H9 (cell line): ENCODE measurements around the gene GLDC. TPM values are rescaled to one million over a fixed set of nuclear protein-coding genes. Genes with fewer than 3 reads are reported as not detected.

Experiments used
- DNase-seq: peaks from one replicate; pipeline ENCODE4 v3.0.0-alpha.2; 2017
- H2AFZ ChIP-seq: one replicate; pipeline ENCODE4 v1.6.1; 2013; ENCODE audit warnings: mild to moderate bottlenecking, low read length, control low read depth, moderate library complexity
- H2AK5ac ChIP-seq: 2 replicates; pipeline ENCODE4 v1.6.1; 2013; ENCODE audit warnings: low read length, control low read depth, mixed read lengths; ENCODE audit not compliant: insufficient read length
- H2BK120ac ChIP-seq: one replicate; pipeline ENCODE4 v1.6.1; 2013; ENCODE audit warnings: low read depth, mild to moderate bottlenecking, low read length, control low read depth, inconsistent platforms; ENCODE audit not compliant: poor library complexity, severe bottlenecking
- H2BK12ac ChIP-seq: 2 replicates; pipeline ENCODE4 v1.6.1; 2013; ENCODE audit warnings: low read length, control low read depth, mixed read lengths, low read depth; ENCODE audit not compliant: insufficient read length
- H2BK15ac ChIP-seq: 2 replicates; pipeline ENCODE4 v1.6.1; 2013; ENCODE audit warnings: low read depth, low read length, control low read depth
- H2BK20ac ChIP-seq: one replicate; pipeline ENCODE4 v1.6.1; 2013; ENCODE audit warnings: low read depth, mild to moderate bottlenecking, low read length, control low read depth, inconsistent platforms; ENCODE audit not compliant: poor library complexity, severe bottlenecking
- H2BK5ac ChIP-seq: 2 replicates; pipeline ENCODE4 v1.6.1; 2013; ENCODE audit warnings: low read length, control low read depth, mixed read lengths; ENCODE audit not compliant: insufficient read length
- H3K14ac ChIP-seq: 2 replicates; pipeline ENCODE4 v1.6.1; 2013; ENCODE audit warnings: low read length, control low read depth; ENCODE audit not compliant: insufficient read depth
- H3K18ac ChIP-seq: 2 replicates; pipeline ENCODE4 v1.6.1; 2013; ENCODE audit warnings: low read depth, mild to moderate bottlenecking, mixed read lengths, low read length, control low read depth; ENCODE audit not compliant: insufficient read length
- H3K23ac ChIP-seq: 2 replicates; pipeline ENCODE4 v1.6.1; 2013; ENCODE audit warnings: low read length, control low read depth, mixed read lengths, low read depth; ENCODE audit not compliant: insufficient read length
- H3K23me2 ChIP-seq: 2 replicates; pipeline ENCODE4 v1.6.1; 2013; ENCODE audit warnings: low read depth, mild to moderate bottlenecking, mixed read lengths, low read length, control low read depth; ENCODE audit not compliant: insufficient read length, poor library complexity, severe bottlenecking
- H3K27ac ChIP-seq: 2 replicates; pipeline ENCODE4 v1.5.1; 2013; ENCODE audit warnings: low read length, control low read depth, mixed read lengths, low read depth; ENCODE audit not compliant: insufficient read length
- H3K27me3 ChIP-seq: 2 replicates; pipeline ENCODE4 v1.6.1; 2013; ENCODE audit warnings: low read length, control low read depth, inconsistent platforms; ENCODE audit not compliant: insufficient read depth
- H3K4ac ChIP-seq: 2 replicates; pipeline ENCODE4 v1.6.1; 2013; ENCODE audit warnings: low read depth, mild to moderate bottlenecking, control low read depth, inconsistent platforms, low read length, moderate library complexity
- H3K4me1 ChIP-seq: 2 replicates; pipeline ENCODE4 v1.6.1; 2013; ENCODE audit warnings: low read length, control low read depth, inconsistent platforms; ENCODE audit not compliant: insufficient read depth
- H3K4me2 ChIP-seq: 2 replicates; pipeline ENCODE4 v1.6.1; 2013; ENCODE audit warnings: low read length, control low read depth, mixed read lengths; ENCODE audit not compliant: insufficient read length, insufficient read depth
- H3K56ac ChIP-seq: 2 replicates; pipeline ENCODE4 v1.6.1; 2013; ENCODE audit warnings: low read depth, mild to moderate bottlenecking, mixed read lengths, low read length, control low read depth; ENCODE audit not compliant: insufficient read length
- H3K79me1 ChIP-seq: 2 replicates; pipeline ENCODE4 v1.6.1; 2013; ENCODE audit warnings: low read depth, mild to moderate bottlenecking, moderate library complexity, low read length, control low read depth, inconsistent platforms; ENCODE audit not compliant: insufficient read depth, poor library complexity, severe bottlenecking
- H3K79me2 ChIP-seq: 2 replicates; pipeline ENCODE4 v1.6.1; 2013; ENCODE audit warnings: low read length, control low read depth, inconsistent platforms; ENCODE audit not compliant: insufficient read depth
- H3K9ac ChIP-seq: 2 replicates; pipeline ENCODE4 v1.6.1; 2013; ENCODE audit warnings: low read length, control low read depth, mixed read lengths; ENCODE audit not compliant: insufficient read length; ENCODE audit errors: extremely low read depth
- H3K9me3 ChIP-seq: one replicate; pipeline ENCODE4 v1.6.1; 2013; ENCODE audit warnings: low read depth, low read length, inconsistent platforms; ENCODE audit not compliant: control insufficient read depth
- H3T11ph ChIP-seq: one replicate; pipeline ENCODE4 v1.6.1; 2013; ENCODE audit warnings: mild to moderate bottlenecking, low read length, control low read depth, inconsistent platforms
- H4K20me1 ChIP-seq: one replicate; pipeline ENCODE4 v1.6.1; 2013; ENCODE audit not compliant: control insufficient read depth, insufficient read length, insufficient read depth
- H4K5ac ChIP-seq: 2 replicates; pipeline ENCODE4 v1.6.1; 2013; ENCODE audit warnings: low read depth, mild to moderate bottlenecking, mixed read lengths, low read length, control low read depth; ENCODE audit not compliant: insufficient read length
- H4K8ac ChIP-seq: replicated peaks from 2 replicates; pipeline ENCODE4 v1.6.1; 2013; ENCODE audit warnings: low read length, control low read depth, mixed read lengths, low read depth; ENCODE audit not compliant: insufficient read length
- H4K91ac ChIP-seq: 2 replicates; pipeline ENCODE4 v1.6.1; 2013; ENCODE audit warnings: low read depth, mild to moderate bottlenecking, moderate library complexity, mixed read lengths, low read length, control low read depth; ENCODE audit not compliant: insufficient read length
- H3K27ac Mint-ChIP-seq, 3 experiments: 2 replicates in 2 of 3; 3 replicates in 1 of 3; pipeline ENCODE4 v1.8.0; 2020 to 2021; ENCODE audit warnings: mixed read lengths in 3 of 3, mild to moderate bottlenecking in 1 of 3, moderate library complexity in 1 of 3
- H3K27me3 Mint-ChIP-seq: 2 replicates; pipeline ENCODE4 v1.8.0; 2021; ENCODE audit warnings: low read depth, mild to moderate bottlenecking, moderate library complexity, mixed read lengths
- H3K36me3 Mint-ChIP-seq, 3 experiments: 2 replicates in 2 of 3; 3 replicates in 1 of 3; pipeline ENCODE4 v1.8.0; 2020 to 2021; ENCODE audit warnings: low read depth in 3 of 3, mixed read lengths in 3 of 3; ENCODE audit not compliant: insufficient read depth in 1 of 3
- H3K4me1 Mint-ChIP-seq, 2 experiments: 2 replicates each; pipeline ENCODE4 v1.8.0; 2020; ENCODE audit warnings: mixed read lengths in 2 of 2
- H3K4me3 Mint-ChIP-seq, 2 experiments: 2 replicates in 1 of 2; 3 replicates in 1 of 2; pipeline ENCODE4 v1.8.0; 2020 to 2021; ENCODE audit warnings: mild to moderate bottlenecking in 2 of 2, mixed read lengths in 2 of 2, moderate library complexity in 1 of 2
- H3K9me3 Mint-ChIP-seq, 2 experiments: 2 replicates in 1 of 2; 3 replicates in 1 of 2; pipeline ENCODE4 v1.8.0; 2020; ENCODE audit warnings: mild to moderate bottlenecking in 2 of 2, mixed read lengths in 2 of 2, moderate library complexity in 1 of 2
- CTCF ChIP-seq: fragments of 200-600 bp; sonication (generic); conservative IDR thresholded peaks from 3 replicates; pipeline ENCODE4 v1.8.0; 2021; ENCODE audit warnings: antibody characterized with exemption, mild to moderate bottlenecking
- WGBS: extraction: QIAGEN DNeasy Blood & Tissue Kit; methylation state at CpG from one replicate; pipeline ENCODE4 v1.1.7; 2013; ENCODE audit warnings: missing lambda C conversion rate, low lambda C conversion rate, mixed read lengths; ENCODE audit not compliant: insufficient read length; ENCODE audit errors: extremely low coverage; 5-methylcytosine and 5-hydroxymethylcytosine counted together
- total RNA-seq: library from RNA; stranded (reverse); gene quantifications from 2 replicates; pipeline ENCODE4 v1.2.1, GENCODE V29; 2021

GLDC gene
- total RNA-seq, 1 experiment from 2014 or later = 74.4 TPM

DNA sequence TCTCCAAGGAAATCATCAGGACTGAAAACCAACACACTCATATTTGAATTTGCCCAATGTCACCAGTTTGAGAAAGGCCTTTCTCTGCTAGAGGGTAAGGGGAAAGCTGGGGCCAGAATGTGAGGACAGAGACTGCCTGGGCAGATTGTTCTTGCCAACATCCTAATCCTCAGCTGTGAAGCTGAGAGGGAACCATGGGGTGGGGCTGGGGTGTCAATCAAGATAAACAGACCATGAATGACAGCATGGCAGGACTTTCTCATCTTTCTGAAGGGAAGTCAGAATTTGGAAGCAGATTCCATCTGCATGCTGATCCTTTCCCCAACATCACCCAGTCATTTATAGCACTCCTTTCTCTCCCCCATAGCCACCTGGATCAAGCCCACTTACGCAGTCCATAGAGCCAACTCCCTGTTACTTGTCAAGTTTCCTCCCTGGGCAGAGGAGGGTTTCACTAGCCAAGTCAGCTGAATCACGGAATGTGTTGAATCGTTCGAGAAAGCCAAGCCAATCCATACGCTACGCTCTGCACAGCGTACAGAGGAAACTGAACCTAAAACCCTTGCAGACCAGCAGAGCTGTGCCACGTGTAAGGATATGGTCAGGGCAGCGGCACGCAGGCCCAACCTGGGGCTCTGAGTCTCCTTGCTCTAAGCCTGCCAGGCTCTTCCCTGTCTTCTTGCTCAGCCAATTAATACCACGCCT lies 14.9 kb downstream of the GLDC start:
- Histone ChIP-seq H3K79me1 (peaks cover under 1% of the 10 kb centered on the region), H3K27ac (no peak overlapping the region), H3T11ph (no peak overlapping the region), H3K9ac (no peak overlapping the region), H4K5ac (no peak overlapping the region), H3K18ac (no peak overlapping the region), H3K23me2 (no peaks in the 10 kb centered on the region), H3K27me3 (no peaks in the 10 kb centered on the region), H2BK12ac (no peak overlapping the region), H2BK5ac (no peak overlapping the region), H3K56ac (no peak overlapping the region), H3K79me2 (peaks cover 13% of the 10 kb centered on the region; the same call in 1 of the 2 replicates), H3K4ac (no peak overlapping the region), H3K9me3 (no peaks in the 10 kb centered on the region), H4K91ac (no peak overlapping the region), H2AK5ac (no peak overlapping the region), H2BK15ac (no peak overlapping the region), H2AFZ (no peak overlapping the region), H3K14ac (no peak overlapping the region), H2BK20ac (no peak overlapping the region), H4K20me1 (no peaks in the 10 kb centered on the region), H3K23ac (no peak overlapping the region), H4K8ac (no peak overlapping the region), H2BK120ac (no peak overlapping the region), H3K4me2 (no peak overlapping the region), H3K4me1 (peaks cover 8% of the 10 kb centered on the region; the same call in 1 of the 2 replicates)
- TF ChIP-seq CTCF = no peak
- Mint-ChIP-seq H3K27me3 (no peaks in the 10 kb centered on the region), H3K9me3 (no peaks in the 10 kb centered on the region), H3K27ac (peak overlapping the region; percentile 34 to 80 (median 34); a peak in 6 of 7 replicates), H3K4me1 (peaks cover 32 to 43% of the 10 kb centered on the region in 2 experiments), H3K4me3 (peak overlapping the region in 1 of 2 experiments; percentile 18; a peak in 2 of 5 replicates), H3K36me3 (peaks cover 0 to 2% (median 0%) of the 10 kb centered on the region in 3 experiments; a peak in 3 of 7 replicates)
- no CpG with 5 or more reads among the region's 11 CpGs for WGBS
- DNase-seq = no peak
